ENCODE data around the gene SV2A. TPM values are rescaled to one million over a fixed set of nuclear protein-coding genes. Genes with fewer than 3 reads are reported as not detected.
A peak's percentile ranks its signal among the peaks of the same experiment; 100 is the strongest.

The SV2A gene
- total RNA-seq, 1 experiment from 2014 or later, result 47.1 TPM

- TF ChIP-seq CTCF (IDR thresholded peaks at IDR 0.05) (no peak), NR3C1 (CRISPR knock-in tag; conservative IDR thresholded peaks at IDR 0.05; ENCODE audit: low read depth) (no peak), ETV6 (CRISPR knock-in tag; IDR thresholded peaks at IDR 0.05) (no peak), ESRRA (CRISPR knock-in tag; IDR thresholded peaks at IDR 0.05; ENCODE audit: borderline replicate concordance) (no peak), JUN (CRISPR knock-in tag; IDR thresholded peaks at IDR 0.05) (no peak), NR1H2 (CRISPR knock-in tag; IDR thresholded peaks at IDR 0.05) (no peak), CREM (CRISPR knock-in tag; IDR thresholded peaks at IDR 0.05) (no peak), FOXJ3 (CRISPR knock-in tag; IDR thresholded peaks at IDR 0.05; ENCODE audit: borderline replicate concordance) (no peak), RORB (CRISPR knock-in tag; IDR thresholded peaks at IDR 0.05) (no peak)
Observed at GRCh38 chr1:149884433-149885338, 33.0 kb downstream of the SV2A start (continued).

DNA sequence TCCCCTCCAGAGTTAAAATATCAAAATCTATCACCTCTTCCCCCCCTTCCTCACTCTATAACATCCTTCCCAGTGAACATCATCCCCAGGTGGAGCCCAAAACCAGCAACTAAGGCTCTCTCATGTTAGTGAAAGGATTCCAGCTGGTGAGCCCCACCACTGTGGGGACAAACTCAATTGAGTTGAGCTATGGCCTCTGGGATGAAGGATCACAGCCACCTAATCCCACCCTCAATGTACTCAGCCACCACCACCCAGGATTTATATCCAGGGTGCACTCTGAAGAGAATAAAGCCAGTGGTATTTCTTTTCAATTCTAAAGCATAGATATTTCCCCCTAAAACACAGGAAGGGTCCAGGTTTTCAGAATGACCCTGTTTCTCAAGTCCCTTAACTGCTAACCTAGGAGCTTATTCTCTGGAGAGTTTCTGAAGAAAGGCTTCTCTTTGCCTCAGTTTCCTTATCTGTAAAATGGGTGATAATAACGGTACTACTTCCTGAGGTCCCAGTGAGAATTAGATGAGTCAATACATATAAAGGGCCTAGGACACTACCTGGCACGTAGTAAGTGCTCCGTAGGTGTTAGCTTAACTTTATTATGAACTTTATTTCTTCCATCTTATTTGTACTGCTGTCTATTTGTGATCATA, 33.9 kb downstream of the SV2A start:
- DNase-seq (ENCODE audit: low spot score), result no peak
- H3K27me3 Mint-ChIP-seq (ENCODE audit: low read depth), result no peaks in the 10 kb centered on the region
- ATAC-seq, result no peak
- TF ChIP-seq HMGA2 (CRISPR knock-in tag; IDR thresholded peaks at IDR 0.05) (no peak), ATF2 (CRISPR knock-in tag; IDR thresholded peaks at IDR 0.05; ENCODE audit: borderline replicate concordance, low read depth) (no peak), AFF4 (CRISPR knock-in tag; IDR thresholded peaks at IDR 0.05; ENCODE audit: borderline replicate concordance) (no peak), FOXK1 (CRISPR knock-in tag; IDR thresholded peaks at IDR 0.05) (no peak), MXD4 (CRISPR knock-in tag; IDR thresholded peaks at IDR 0.05; ENCODE audit: borderline replicate concordance) (no peak), CREB1 (CRISPR knock-in tag; IDR thresholded peaks at IDR 0.05) (no peak), ESRRA (CRISPR knock-in tag; IDR thresholded peaks at IDR 0.05; ENCODE audit: borderline replicate concordance) (no peak), E2F1 (CRISPR knock-in tag; IDR thresholded peaks at IDR 0.05) (no peak), ZNF671 (CRISPR knock-in tag; IDR thresholded peaks at IDR 0.05) (no peak), NFYB (CRISPR knock-in tag; conservative IDR thresholded peaks at IDR 0.05; ENCODE audit: low read depth) (no peak)
- TF ChIP-seq, protein P1, sequence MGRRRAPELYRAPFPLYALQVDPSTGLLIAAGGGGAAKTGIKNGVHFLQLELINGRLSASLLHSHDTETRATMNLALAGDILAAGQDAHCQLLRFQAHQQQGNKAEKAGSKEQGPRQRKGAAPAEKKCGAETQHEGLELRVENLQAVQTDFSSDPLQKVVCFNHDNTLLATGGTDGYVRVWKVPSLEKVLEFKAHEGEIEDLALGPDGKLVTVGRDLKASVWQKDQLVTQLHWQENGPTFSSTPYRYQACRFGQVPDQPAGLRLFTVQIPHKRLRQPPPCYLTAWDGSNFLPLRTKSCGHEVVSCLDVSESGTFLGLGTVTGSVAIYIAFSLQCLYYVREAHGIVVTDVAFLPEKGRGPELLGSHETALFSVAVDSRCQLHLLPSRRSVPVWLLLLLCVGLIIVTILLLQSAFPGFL (CRISPR knock-in tag; IDR thresholded peaks at IDR 0.05; ENCODE audit: borderline replicate concordance), result no peak
- H3K27ac Mint-ChIP-seq, result no peak overlapping the region
- peak overlapping the region; percentile 5; the same call in 1 of the 2 replicates for H3K4me3 Mint-ChIP-seq
- POLR2A ChIA-PET, result interaction anchor here (1.2 to 6.1 kb wide), 3 partner anchors 39 to 279 kb away, joined by 7 to 51 read pairs (median 42); partner anchors contain the start of gene VPS45
- CTCF ChIA-PET, result interaction anchor here (1.3 to 1.8 kb wide), 2 partner anchors 282 to 304 kb away, joined by 5 to 6 read pairs; no protein-coding TSS in a partner anchor
- no peaks in the 10 kb centered on the region for H3K9me3 Mint-ChIP-seq
- H3K36me3 Mint-ChIP-seq, result no peaks in the 10 kb centered on the region
- no peaks in the 10 kb centered on the region for H3K4me1 Mint-ChIP-seq
